Measurements from ENCODE around the gene OTUD7B.

The OTUD7B gene

GRCh38 chr1:149917571-149918144 is 92.9 kb downstream of the OTUD7B start, which contains the start of gene SV2A:
Gene SV2A (minus strand): TSS chr1:149917844. CDS start chr1:149913840, 4,004 bp downstream.
- Histone ChIP-seq H3K36me3 (ENCODE audit: control insufficient read depth, insufficient read depth, low read length) (peaks cover 13% of the 10 kb centered on the region), H3K9ac (ENCODE audit: low read length) (peak within 1 kb of the TSS; percentile 61), H3K27me3 (ENCODE audit: control insufficient read depth, insufficient read depth, low read length) (no peaks in the 10 kb centered on the region), H3K4me1 (ENCODE audit: control insufficient read depth, insufficient read depth, low read length) (peaks cover 19% of the 10 kb centered on the region), H3K4me3 (ENCODE audit: low read depth, low read length) (peak within 1 kb of the TSS; percentile 81), H3K9me3 (ENCODE audit: control insufficient read depth, insufficient read depth, low read depth, low read length) (no peaks in the 10 kb centered on the region), H3K27ac (ENCODE audit: low read depth, low read length) (no peak within 1 kb of the TSS)

- H3K4me1 ChIP-seq (ENCODE audit: control insufficient read depth, insufficient read depth, low read length), result peaks cover 19% of the 10 kb centered on the region
- H3K27ac ChIP-seq (ENCODE audit: low read depth, low read length), result no peak overlapping the region
- peak overlapping the region; percentile 81 for H3K4me3 ChIP-seq (ENCODE audit: low read depth, low read length)
- no peaks in the 10 kb centered on the region for H3K9me3 ChIP-seq (ENCODE audit: control insufficient read depth, insufficient read depth, low read depth, low read length)
- peaks cover 13% of the 10 kb centered on the region for H3K36me3 ChIP-seq (ENCODE audit: control insufficient read depth, insufficient read depth, low read length)
- H3K27me3 ChIP-seq (ENCODE audit: control insufficient read depth, insufficient read depth, low read length), result no peaks in the 10 kb centered on the region
- no peak overlapping the region for H3K9ac ChIP-seq (ENCODE audit: low read length)
These were observed 93.7 kb downstream of the OTUD7B start for GRCh38 chr1:149916898-149917252.

GRCh38 chr1:149916193-149916897 is 94.2 kb downstream of the OTUD7B start:
- Histone ChIP-seq H3K9me3 (ENCODE audit: control insufficient read depth, insufficient read depth, low read depth, low read length) (no peaks in the 10 kb centered on the region), H3K36me3 (ENCODE audit: control insufficient read depth, insufficient read depth, low read length) (peaks cover 17% of the 10 kb centered on the region), H3K9ac (ENCODE audit: low read length) (peak overlapping the region; percentile 13), H3K4me3 (ENCODE audit: low read depth, low read length) (peak overlapping the region; percentile 81), H3K4me1 (ENCODE audit: control insufficient read depth, insufficient read depth, low read length) (peaks cover 19% of the 10 kb centered on the region), H3K27me3 (ENCODE audit: control insufficient read depth, insufficient read depth, low read length) (no peaks in the 10 kb centered on the region), H3K27ac (ENCODE audit: low read depth, low read length) (no peak overlapping the region)

- peaks cover 17% of the 10 kb centered on the region for H3K36me3 ChIP-seq (ENCODE audit: control insufficient read depth, insufficient read depth, low read length)
- H3K4me1 ChIP-seq (ENCODE audit: control insufficient read depth, insufficient read depth, low read length), result peaks cover 19% of the 10 kb centered on the region
- H3K27me3 ChIP-seq (ENCODE audit: control insufficient read depth, insufficient read depth, low read length), result no peaks in the 10 kb centered on the region
- H3K9me3 ChIP-seq (ENCODE audit: control insufficient read depth, insufficient read depth, low read depth, low read length), result no peaks in the 10 kb centered on the region
- H3K27ac ChIP-seq (ENCODE audit: low read depth, low read length), result no peak overlapping the region
- H3K4me3 ChIP-seq (ENCODE audit: low read depth, low read length), result peak overlapping the region; percentile 81
- peak overlapping the region; percentile 13 for H3K9ac ChIP-seq (ENCODE audit: low read length)
These were observed 94.9 kb downstream of the OTUD7B start for GRCh38 chr1:149915429-149916192.

GRCh38 chr1:149914545-149914944 is 96.0 kb downstream of the OTUD7B start:
- H3K4me1 ChIP-seq (ENCODE audit: control insufficient read depth, insufficient read depth, low read length), result peaks cover 19% of the 10 kb centered on the region
- no peaks in the 10 kb centered on the region for H3K27me3 ChIP-seq (ENCODE audit: control insufficient read depth, insufficient read depth, low read length)
- peaks cover 26% of the 10 kb centered on the region for H3K36me3 ChIP-seq (ENCODE audit: control insufficient read depth, insufficient read depth, low read length)
- H3K9ac ChIP-seq (ENCODE audit: low read length), result no peak overlapping the region
- H3K9me3 ChIP-seq (ENCODE audit: control insufficient read depth, insufficient read depth, low read depth, low read length), result no peaks in the 10 kb centered on the region
- no peak overlapping the region for H3K4me3 ChIP-seq (ENCODE audit: low read depth, low read length)
- H3K27ac ChIP-seq (ENCODE audit: low read depth, low read length), result no peak overlapping the region

- no peaks in the 10 kb centered on the region for H3K27me3 ChIP-seq (ENCODE audit: control insufficient read depth, insufficient read depth, low read length)
- H3K27ac ChIP-seq (ENCODE audit: low read depth, low read length), result no peak overlapping the region
- H3K4me3 ChIP-seq (ENCODE audit: low read depth, low read length), result no peak overlapping the region
- peaks cover 56% of the 10 kb centered on the region for H3K36me3 ChIP-seq (ENCODE audit: control insufficient read depth, insufficient read depth, low read length)
- H3K9me3 ChIP-seq (ENCODE audit: control insufficient read depth, insufficient read depth, low read depth, low read length), result no peaks in the 10 kb centered on the region
- H3K4me1 ChIP-seq (ENCODE audit: control insufficient read depth, insufficient read depth, low read length), result no peaks in the 10 kb centered on the region
- no peak overlapping the region for H3K9ac ChIP-seq (ENCODE audit: low read length)
These were observed 103.9 kb downstream of the OTUD7B start for GRCh38 chr1:149906570-149907075.

- Histone ChIP-seq H3K9me3 (ENCODE audit: control insufficient read depth, insufficient read depth, low read depth, low read length) (no peaks in the 10 kb centered on the region), H3K27me3 (ENCODE audit: control insufficient read depth, insufficient read depth, low read length) (no peaks in the 10 kb centered on the region), H3K27ac (ENCODE audit: low read depth, low read length) (peak overlapping the region; percentile 12; the same call in 1 of the 2 replicates), H3K4me3 (ENCODE audit: low read depth, low read length) (no peak overlapping the region), H3K9ac (ENCODE audit: low read length) (no peak overlapping the region), H3K36me3 (ENCODE audit: control insufficient read depth, insufficient read depth, low read length) (peaks cover 40% of the 10 kb centered on the region), H3K4me1 (ENCODE audit: control insufficient read depth, insufficient read depth, low read length) (peaks cover 4% of the 10 kb centered on the region)
These were observed 106.6 kb downstream of the OTUD7B start for GRCh38 chr1:149903836-149904491.

GRCh38 chr1:149899460-149900284 is 110.9 kb downstream of the OTUD7B start, which contains the start of gene BOLA1:
Gene BOLA1 (plus strand): TSS chr1:149899568. CDS start chr1:149900060, 492 bp downstream.
- Histone ChIP-seq H3K4me1 (ENCODE audit: control insufficient read depth, insufficient read depth, low read length) (peaks cover 4% of the 10 kb centered on the region), H3K27ac (ENCODE audit: low read depth, low read length) (peak within 1 kb of the TSS; percentile 53; the same call in 1 of the 2 replicates), H3K9me3 (ENCODE audit: control insufficient read depth, insufficient read depth, low read depth, low read length) (peaks cover 5% of the 10 kb centered on the region; the same call in 1 of the 2 replicates), H3K27me3 (ENCODE audit: control insufficient read depth, insufficient read depth, low read length) (no peaks in the 10 kb centered on the region), H3K36me3 (ENCODE audit: control insufficient read depth, insufficient read depth, low read length) (peaks cover 6% of the 10 kb centered on the region), H3K4me3 (ENCODE audit: low read depth, low read length) (peak within 1 kb of the TSS; percentile 68), H3K9ac (ENCODE audit: low read length) (peak within 1 kb of the TSS; percentile 65)

- no peak overlapping the region for H3K9ac ChIP-seq (ENCODE audit: low read length)
- no peaks in the 10 kb centered on the region for H3K36me3 ChIP-seq (ENCODE audit: control insufficient read depth, insufficient read depth, low read length)
- no peaks in the 10 kb centered on the region for H3K27me3 ChIP-seq (ENCODE audit: control insufficient read depth, insufficient read depth, low read length)
- H3K9me3 ChIP-seq (ENCODE audit: control insufficient read depth, insufficient read depth, low read depth, low read length), result peaks cover 5% of the 10 kb centered on the region; the same call in 1 of the 2 replicates
- H3K4me1 ChIP-seq (ENCODE audit: control insufficient read depth, insufficient read depth, low read length), result peaks cover 4% of the 10 kb centered on the region
- H3K4me3 ChIP-seq (ENCODE audit: low read depth, low read length), result no peak overlapping the region
- H3K27ac ChIP-seq (ENCODE audit: low read depth, low read length), result no peak overlapping the region
These were observed 114.0 kb downstream of the OTUD7B start for GRCh38 chr1:149896575-149896974.

- Histone ChIP-seq H3K9ac (ENCODE audit: low read length) (peak overlapping the region; percentile 93), H3K9me3 (ENCODE audit: control insufficient read depth, insufficient read depth, low read depth, low read length) (no peaks in the 10 kb centered on the region), H3K27me3 (ENCODE audit: control insufficient read depth, insufficient read depth, low read length) (no peaks in the 10 kb centered on the region), H3K36me3 (ENCODE audit: control insufficient read depth, insufficient read depth, low read length) (no peaks in the 10 kb centered on the region), H3K4me1 (ENCODE audit: control insufficient read depth, insufficient read depth, low read length) (peaks cover 14% of the 10 kb centered on the region), H3K4me3 (ENCODE audit: low read depth, low read length) (peak overlapping the region; percentile 67), H3K27ac (ENCODE audit: low read depth, low read length) (peak overlapping the region; percentile 94)
These were observed 121.6 kb downstream of the OTUD7B start for GRCh38 chr1:149888999-149889289.
